Neuronal stem cell (in vitro differentiated cells): ENCODE data around the gene SHROOM3. TPM values are rescaled to one million over a fixed set of nuclear protein-coding genes. Genes with fewer than 3 reads are reported as not detected.

Experiments used
- DNase-seq: peaks from one replicate; pipeline ENCODE4 v3.0.0-alpha.2; 2013; ENCODE audit warnings: low spot score
- H2AFZ ChIP-seq: one replicate; pipeline ENCODE4 v1.6.1; 2013; ENCODE audit warnings: mild to moderate bottlenecking, low read length, inconsistent platforms
- H2AK5ac ChIP-seq: 2 replicates; pipeline ENCODE4 v1.6.1; 2013; ENCODE audit warnings: low read depth, mild to moderate bottlenecking, inconsistent platforms, low read length, moderate library complexity, mixed read lengths
- H2BK120ac ChIP-seq: 2 replicates; pipeline ENCODE4 v1.6.1; 2013; ENCODE audit warnings: low read depth, mild to moderate bottlenecking, inconsistent platforms, low read length, moderate library complexity, mixed read lengths
- H2BK12ac ChIP-seq: one replicate; pipeline ENCODE4 v1.6.1; 2013; ENCODE audit warnings: low read length, inconsistent platforms
- H2BK15ac ChIP-seq: 2 replicates; pipeline ENCODE4 v1.6.1; 2013; ENCODE audit warnings: mild to moderate bottlenecking, low read length, inconsistent platforms, mixed read lengths
- H2BK5ac ChIP-seq: one replicate; pipeline ENCODE4 v1.6.1; 2013; ENCODE audit warnings: inconsistent platforms, mild to moderate bottlenecking, low read length, moderate library complexity
- H3K14ac ChIP-seq: one replicate; pipeline ENCODE4 v1.6.1; 2013; ENCODE audit warnings: low read length, inconsistent platforms
- H3K18ac ChIP-seq: 2 replicates; pipeline ENCODE4 v1.6.1; 2013; ENCODE audit warnings: low read length, inconsistent platforms
- H3K23ac ChIP-seq: 2 replicates; pipeline ENCODE4 v1.6.1; 2013; ENCODE audit warnings: low read depth, mild to moderate bottlenecking, mixed read lengths, low read length, inconsistent platforms; ENCODE audit not compliant: poor library complexity
- H3K27ac ChIP-seq: replicated peaks from 3 replicates; pipeline ENCODE4 v1.5.1; 2013; ENCODE audit warnings: low read length, inconsistent platforms
- H3K27me3 ChIP-seq, 3 experiments: 2 replicates each; pipeline ENCODE4 v1.6.1; 2013; ENCODE audit warnings: low read length in 3 of 3, mild to moderate bottlenecking in 2 of 3, inconsistent platforms in 1 of 3, low read depth in 1 of 3, mixed read lengths in 1 of 3, moderate library complexity in 1 of 3; ENCODE audit not compliant: control insufficient read depth in 3 of 3, insufficient read depth in 3 of 3
- H3K36me3 ChIP-seq, 2 donors: replicated peaks in 1 of 2; 2 replicates each; pipeline ENCODE4 v1.6.1; 2013; ENCODE audit warnings: low read length in 2 of 2; ENCODE audit not compliant: control insufficient read depth in 2 of 2, insufficient read depth in 2 of 2
- H3K4ac ChIP-seq: 2 replicates; pipeline ENCODE4 v1.6.1; 2013; ENCODE audit warnings: inconsistent platforms, mild to moderate bottlenecking, low read length, moderate library complexity
- H3K4me1 ChIP-seq, 2 donors: 1 replicate in 1 of 2; 2 replicates in 1 of 2; pipeline ENCODE4 v1.6.1; 2013; ENCODE audit warnings: low read length in 2 of 2, low read depth in 1 of 2; ENCODE audit not compliant: control insufficient read depth in 2 of 2, insufficient read depth in 1 of 2
- H3K4me2 ChIP-seq: one replicate; pipeline ENCODE4 v1.6.1; 2013; ENCODE audit warnings: mild to moderate bottlenecking, low read length, inconsistent platforms; ENCODE audit not compliant: insufficient read depth, poor library complexity, severe bottlenecking
- H3K4me3 ChIP-seq, 2 donors: 2 replicates each; pipeline ENCODE4 v1.5.1; 2013; ENCODE audit warnings: low read length in 2 of 2, mild to moderate bottlenecking in 2 of 2, inconsistent platforms in 1 of 2, moderate library complexity in 1 of 2
- H3K79me1 ChIP-seq: one replicate; pipeline ENCODE4 v1.6.1; 2013; ENCODE audit warnings: low read depth, mild to moderate bottlenecking, inconsistent platforms, low read length, moderate library complexity
- H3K9ac ChIP-seq: one replicate; pipeline ENCODE4 v1.6.1; 2013; ENCODE audit warnings: mild to moderate bottlenecking, low read depth, low read length, inconsistent platforms; ENCODE audit not compliant: poor library complexity
- H3K9me3 ChIP-seq, 2 donors: replicated peaks in 1 of 2; 2 replicates each; pipeline versions ENCODE3 to v1.6.1; 2013; ENCODE audit warnings: low read length in 2 of 2, mild to moderate bottlenecking in 2 of 2, inconsistent platforms in 1 of 2, low read depth in 1 of 2, mixed read lengths in 1 of 2, moderate library complexity in 1 of 2; ENCODE audit not compliant: control insufficient read depth in 2 of 2, insufficient read depth in 1 of 2
- H4K8ac ChIP-seq: one replicate; pipeline ENCODE4 v1.6.1; 2013; ENCODE audit warnings: low read depth, mild to moderate bottlenecking, inconsistent platforms, low read length, moderate library complexity
- H4K91ac ChIP-seq: one replicate; pipeline ENCODE4 v1.6.1; 2013; ENCODE audit warnings: low read length, low read depth, mild to moderate bottlenecking, inconsistent platforms; ENCODE audit not compliant: poor library complexity
- WGBS, 2 donors: extraction: QIAGEN DNeasy Blood & Tissue Kit; methylation state at CpG; one replicate each; pipeline ENCODE4 v1.1.7; 2013; ENCODE audit warnings: missing lambda C conversion rate in 2 of 2, mixed read lengths in 1 of 2; ENCODE audit not compliant: insufficient read length in 2 of 2, insufficient replicate concordance in 1 of 2; ENCODE audit errors: extremely low coverage in 2 of 2; 5-methylcytosine and 5-hydroxymethylcytosine counted together
- small RNA-seq: library from polyadenylated mRNA; stranded (forward); fragments of <200 nt; extraction: miRNeasy Mini kit (QIAGEN cat#:217004); gene quantifications from one replicate; pipeline ENCODE3, GENCODE V24; 2013; ENCODE audit not compliant: insufficient read depth

Gene SHROOM3

GRCh38 chr4:76830612-76830963, 395.6 kb downstream of the SHROOM3 start:
- no peak overlapping the region for H2BK12ac ChIP-seq
- peak overlapping the region; percentile 67 for H3K18ac ChIP-seq
- H3K4ac ChIP-seq = no peak overlapping the region
- no peaks in the 10 kb centered on the region for H3K79me1 ChIP-seq
- no peak overlapping the region for H2BK15ac ChIP-seq
- no peaks in the 10 kb centered on the region for H3K27me3 ChIP-seq
- H4K8ac ChIP-seq = no peak overlapping the region
- no peak overlapping the region for H2BK5ac ChIP-seq
- H2BK120ac ChIP-seq = no peak overlapping the region
- H2AK5ac ChIP-seq = no peak overlapping the region
- no peaks in the 10 kb centered on the region for H3K9me3 ChIP-seq
- no peak overlapping the region for H3K14ac ChIP-seq
- WGBS, 2 donors = no CpG with 5 or more reads among the region's 4 CpGs
- H4K91ac ChIP-seq = no peak overlapping the region
- H2AFZ ChIP-seq = peak overlapping the region; percentile 91
- H3K9ac ChIP-seq = no peak overlapping the region
- peak overlapping the region; percentile 37 for H3K27ac ChIP-seq
- H3K4me2 ChIP-seq = no peak overlapping the region
- H3K36me3 ChIP-seq = no peaks in the 10 kb centered on the region
- H3K4me1 ChIP-seq = peaks cover 10 to 15% of the 10 kb centered on the region in 2 donors
- H3K23ac ChIP-seq = no peak overlapping the region
- no peak for DNase-seq
- peak overlapping the region in 1 of 2 donors; percentile 42 for H3K4me3 ChIP-seq

DNA sequence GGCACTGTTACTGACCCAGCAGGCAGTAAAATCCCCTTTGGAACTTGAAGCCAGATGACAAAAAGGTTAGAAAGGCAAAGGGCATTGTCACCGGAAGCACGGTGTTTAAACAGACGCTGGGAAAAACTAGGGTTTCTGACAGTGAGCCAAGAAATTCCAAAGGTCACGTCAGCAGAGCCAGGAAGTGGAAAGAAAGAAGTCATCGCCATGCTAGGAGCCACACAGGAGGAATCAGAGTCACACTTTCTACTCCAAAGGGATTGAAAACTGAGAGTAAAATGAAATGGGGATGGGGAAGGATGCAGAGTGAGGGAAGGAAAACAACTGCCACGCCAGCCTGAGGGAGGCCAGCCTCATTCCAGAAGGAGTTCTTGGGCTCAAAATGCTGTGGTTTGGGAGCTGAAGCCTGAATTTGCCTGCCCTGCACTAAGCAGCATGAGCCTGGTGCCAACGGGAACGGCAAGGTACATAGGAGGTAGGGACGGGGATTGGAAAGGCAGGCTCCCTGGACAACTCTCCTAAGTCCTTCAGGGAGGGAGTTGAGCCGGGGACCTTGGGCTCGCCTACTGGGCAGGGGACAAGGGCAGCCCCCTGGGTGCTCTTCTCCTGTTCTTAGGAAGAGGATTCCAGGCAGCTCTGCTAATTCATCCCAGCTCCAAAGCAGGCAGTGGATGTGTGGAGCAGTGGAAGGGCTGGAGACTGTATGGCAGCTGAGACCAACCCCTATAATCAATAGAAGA, 396.1 kb downstream of the SHROOM3 start:
- Histone ChIP-seq H3K4ac (no peak overlapping the region), H2BK15ac (no peak overlapping the region), H3K14ac (no peak overlapping the region), H3K4me2 (no peak overlapping the region), H2BK5ac (no peak overlapping the region), H3K23ac (no peak overlapping the region), H3K9ac (no peak overlapping the region), H3K36me3 (no peaks in the 10 kb centered on the region), H4K91ac (no peak overlapping the region), H3K79me1 (no peaks in the 10 kb centered on the region), H3K4me3 (peak overlapping the region in 1 of 2 donors; percentile 42), H3K9me3 (no peaks in the 10 kb centered on the region), H2AK5ac (no peak overlapping the region), H3K18ac (peak overlapping the region; percentile 17), H4K8ac (peak overlapping the region; percentile 9), H2BK12ac (no peak overlapping the region), H3K27me3 (no peaks in the 10 kb centered on the region), H2AFZ (peak overlapping the region; percentile 91), H3K4me1 (peaks cover 10 to 15% of the 10 kb centered on the region in 2 donors), H2BK120ac (no peak overlapping the region), H3K27ac (no peak overlapping the region)
- DNase-seq = peak; percentile 20
- WGBS, 2 donors = no CpG with 5 or more reads among the region's 11 CpGs

DNA sequence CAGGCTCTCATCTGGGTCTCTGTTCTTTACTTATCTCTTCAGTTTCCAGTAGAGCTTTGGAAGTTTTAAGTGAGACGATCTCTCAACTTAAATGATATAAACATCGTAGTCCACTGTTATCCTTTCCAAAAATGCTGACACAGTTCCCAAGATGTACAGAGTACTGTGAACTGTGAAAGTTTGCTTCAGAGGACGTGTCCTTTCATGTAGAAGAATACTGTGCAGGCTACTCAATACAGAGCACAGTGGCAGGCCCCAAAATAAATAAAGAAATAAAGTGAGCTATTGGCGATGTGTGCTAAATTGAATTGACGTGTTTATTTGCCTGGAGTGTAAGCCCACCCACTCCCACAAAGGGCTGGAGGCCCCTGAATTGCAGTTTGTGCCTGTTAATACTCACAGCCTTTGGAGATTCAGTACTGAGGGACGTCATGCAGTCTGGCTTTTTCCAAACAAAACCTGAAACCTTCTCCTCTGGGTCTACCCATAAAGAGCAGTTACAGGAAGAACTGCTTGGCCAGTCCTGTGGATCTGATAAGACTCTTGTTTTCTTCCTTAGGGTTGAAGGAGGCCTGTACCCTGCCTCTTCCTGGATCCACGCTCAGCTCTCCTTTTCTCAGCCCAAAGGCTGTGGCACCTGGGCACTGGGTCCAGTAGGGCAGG, 396.8 kb downstream of the SHROOM3 start:
- Histone ChIP-seq H3K4me2 (no peak overlapping the region), H3K79me1 (no peaks in the 10 kb centered on the region), H3K27me3 (no peaks in the 10 kb centered on the region), H3K27ac (no peak overlapping the region), H2BK5ac (no peak overlapping the region), H3K4me3 (no peak overlapping the region), H3K4me1 (peaks cover 10 to 15% of the 10 kb centered on the region in 2 donors), H3K18ac (no peak overlapping the region), H3K9ac (no peak overlapping the region), H3K23ac (no peak overlapping the region), H2AFZ (peak overlapping the region; percentile 91), H2BK120ac (no peak overlapping the region), H2BK15ac (no peak overlapping the region), H4K8ac (no peak overlapping the region), H3K4ac (no peak overlapping the region), H2AK5ac (no peak overlapping the region), H3K14ac (no peak overlapping the region), H4K91ac (no peak overlapping the region), H3K9me3 (no peaks in the 10 kb centered on the region), H3K36me3 (no peaks in the 10 kb centered on the region), H2BK12ac (no peak overlapping the region)
- DNase-seq = no peak
- WGBS, 2 donors = no CpG with 5 or more reads among the region's 7 CpGs

Small RNA genes lying within 50 kb of the gene (small RNA-seq; reads per million reads assigned to genes)
- gene MIR4450 (not detected), gene RF00278 (not detected), gene RNU6-145P (not detected)
